ENCODE data around the gene GPR89A. TPM values are rescaled to one million over a fixed set of nuclear protein-coding genes. Genes with fewer than 3 reads are reported as not detected.

GPR89A gene
- total RNA-seq, 1 donor from 2014 or later, result 31.4 TPM

- Mint-ChIP-seq H3K9me3 (ENCODE audit: unreplicated experiment) (peaks cover 4% of the 10 kb centered on the region), H3K27ac (ENCODE audit: unreplicated experiment) (no peak overlapping the region), H3K4me1 (ENCODE audit: low read depth, unreplicated experiment) (peaks cover 1% of the 10 kb centered on the region), H3K4me3 (ENCODE audit: unreplicated experiment) (no peak overlapping the region), H3K27me3 (ENCODE audit: unreplicated experiment) (peaks cover 4% of the 10 kb centered on the region), H3K36me3 (ENCODE audit: unreplicated experiment) (peaks cover 5% of the 10 kb centered on the region)
- no peak for DNase-seq
- TF ChIP-seq CTCF (IDR thresholded peaks at IDR 0.05; ENCODE audit: partially characterized antibody, unreplicated experiment), result no peak
These were observed 80.5 kb downstream of the GPR89A start for GRCh38 chr1:145688328-145688727.

- Mint-ChIP-seq H3K36me3 (ENCODE audit: unreplicated experiment) (peaks cover 5% of the 10 kb centered on the region), H3K27me3 (ENCODE audit: unreplicated experiment) (peaks cover 4% of the 10 kb centered on the region)
- TF ChIP-seq CTCF (IDR thresholded peaks at IDR 0.05; ENCODE audit: partially characterized antibody, unreplicated experiment), result no peak
These were observed 81.1 kb downstream of the GPR89A start for GRCh38 chr1:145688924-145689323.

GRCh38 chr1:145689922-145690321, 82.1 kb downstream of the GPR89A start:
- Mint-ChIP-seq H3K4me1 (ENCODE audit: low read depth, unreplicated experiment) (peaks cover 1% of the 10 kb centered on the region), H3K36me3 (ENCODE audit: unreplicated experiment) (peaks cover 5% of the 10 kb centered on the region), H3K27ac (ENCODE audit: unreplicated experiment) (no peak overlapping the region), H3K4me3 (ENCODE audit: unreplicated experiment) (no peak overlapping the region), H3K9me3 (ENCODE audit: unreplicated experiment) (peaks cover 4% of the 10 kb centered on the region), H3K27me3 (ENCODE audit: unreplicated experiment) (peaks cover 4% of the 10 kb centered on the region)
- DNase-seq, result no peak
- no peak for TF ChIP-seq CTCF (IDR thresholded peaks at IDR 0.05; ENCODE audit: partially characterized antibody, unreplicated experiment)

More at GRCh38 chr1:145688924-145689323, 81.1 kb downstream of the GPR89A start:
- no peak for DNase-seq
- Mint-ChIP-seq H3K4me3 (ENCODE audit: unreplicated experiment) (no peak overlapping the region), H3K9me3 (ENCODE audit: unreplicated experiment) (peaks cover 4% of the 10 kb centered on the region), H3K27ac (ENCODE audit: unreplicated experiment) (no peak overlapping the region), H3K4me1 (ENCODE audit: low read depth, unreplicated experiment) (peaks cover 1% of the 10 kb centered on the region)

- no peak for TF ChIP-seq CTCF (IDR thresholded peaks at IDR 0.05; ENCODE audit: partially characterized antibody, unreplicated experiment)
- Mint-ChIP-seq H3K36me3 (ENCODE audit: unreplicated experiment) (peaks cover 5% of the 10 kb centered on the region), H3K4me1 (ENCODE audit: low read depth, unreplicated experiment) (peaks cover 2% of the 10 kb centered on the region), H3K27ac (ENCODE audit: unreplicated experiment) (no peak overlapping the region), H3K9me3 (ENCODE audit: unreplicated experiment) (peaks cover 4% of the 10 kb centered on the region), H3K27me3 (ENCODE audit: unreplicated experiment) (peaks cover 6% of the 10 kb centered on the region), H3K4me3 (ENCODE audit: unreplicated experiment) (no peak overlapping the region)
- no peak for DNase-seq
These were observed 83.1 kb downstream of the GPR89A start for GRCh38 chr1:145690587-145691558.
